ENCODE data around the gene GNAL. TPM values are rescaled to one million over a fixed set of nuclear protein-coding genes. Genes with fewer than 3 reads are reported as not detected.

GNAL gene
- total and polyA plus RNA-seq, 4 donors = 0.15 to 0.92 (median 0.72) TPM

DNA sequence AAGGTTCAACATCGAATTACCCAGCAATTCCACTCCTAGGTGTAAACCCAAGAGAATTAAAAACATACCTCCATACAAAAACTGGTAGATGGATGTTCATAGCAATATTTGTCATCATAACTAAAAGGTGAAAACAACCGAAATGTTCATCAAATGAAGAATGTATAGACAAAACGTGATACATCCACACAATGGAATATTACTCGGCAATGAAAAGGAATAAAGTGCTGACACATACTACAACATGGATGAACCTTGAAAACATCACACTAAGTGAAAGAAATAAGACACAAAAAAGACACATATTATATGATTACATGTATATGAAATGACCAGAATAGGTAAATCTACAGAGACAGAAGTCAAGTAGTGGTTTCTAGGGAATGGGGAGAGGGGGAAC lies 141.5 kb downstream of the GNAL start:
- no peak overlapping the region for H3K27ac ChIP-seq (ENCODE audit: low read depth in 1 of 2, low read length in 2 of 2)
- H3K36me3 ChIP-seq (ENCODE audit: control insufficient read depth in 4 of 4, insufficient read depth in 3 of 4, low read depth in 1 of 4, low read length in 3 of 4) = no peaks in the 10 kb centered on the region
- H3K27me3 ChIP-seq (ENCODE audit: control insufficient read depth in 4 of 4, insufficient read depth in 4 of 4, low read length in 3 of 4) = no peaks in the 10 kb centered on the region
- H3K9ac ChIP-seq (ENCODE audit: low read depth in 1 of 2, low read length in 2 of 2) = no peak overlapping the region
- no peaks in the 10 kb centered on the region for H3K4me1 ChIP-seq (ENCODE audit: control insufficient read depth in 4 of 4, insufficient read depth in 4 of 4, low read length in 3 of 4)
- DNase-seq (ENCODE audit: low spot score) = no peak
- no peaks in the 10 kb centered on the region for H3K9me3 ChIP-seq (ENCODE audit: control insufficient read depth in 4 of 4, low read length in 3 of 4)
- WGBS = 92% methylated on average over 4 of the region's 4 CpGs
- no peak overlapping the region for H3K4me3 ChIP-seq (ENCODE audit: low read depth in 1 of 3, low read length in 3 of 3)
- TF ChIP-seq, protein P1, sequence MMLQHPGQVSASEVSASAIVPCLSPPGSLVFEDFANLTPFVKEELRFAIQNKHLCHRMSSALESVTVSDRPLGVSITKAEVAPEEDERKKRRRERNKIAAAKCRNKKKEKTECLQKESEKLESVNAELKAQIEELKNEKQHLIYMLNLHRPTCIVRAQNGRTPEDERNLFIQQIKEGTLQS (IDR thresholded peaks at IDR 0.05) = no peak

DNA sequence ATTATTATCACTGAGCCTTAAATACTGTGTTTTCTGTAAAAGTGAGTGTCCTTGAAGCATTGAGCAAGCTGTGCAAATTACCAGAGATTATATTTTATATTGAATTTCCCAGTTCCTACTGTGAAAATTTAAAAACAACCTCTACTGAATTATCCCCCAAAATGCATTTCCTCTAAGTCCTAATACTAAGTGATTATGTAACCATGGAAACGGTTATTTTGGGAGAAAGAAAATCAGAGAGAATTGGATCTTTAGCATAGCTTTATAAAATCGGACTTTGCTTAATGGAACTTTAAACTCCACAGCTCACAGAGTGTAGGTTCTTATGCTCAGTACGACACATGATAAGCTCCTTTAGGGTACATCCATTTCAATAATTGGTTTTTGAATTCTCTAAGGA lies 142.9 kb downstream of the GNAL start:
- 81% methylated on average over 3 of the region's 3 CpGs for WGBS
- Histone ChIP-seq H3K4me3 (ENCODE audit: low read depth in 1 of 3, low read length in 3 of 3) (no peak overlapping the region), H3K36me3 (ENCODE audit: control insufficient read depth in 4 of 4, insufficient read depth in 3 of 4, low read depth in 1 of 4, low read length in 3 of 4) (no peaks in the 10 kb centered on the region), H3K9ac (ENCODE audit: low read depth in 1 of 2, low read length in 2 of 2) (no peak overlapping the region), H3K9me3 (ENCODE audit: control insufficient read depth in 4 of 4, low read length in 3 of 4) (no peaks in the 10 kb centered on the region), H3K27ac (ENCODE audit: low read depth in 1 of 2, low read length in 2 of 2) (no peak overlapping the region), H3K4me1 (ENCODE audit: control insufficient read depth in 4 of 4, insufficient read depth in 4 of 4, low read length in 3 of 4) (no peaks in the 10 kb centered on the region), H3K27me3 (ENCODE audit: control insufficient read depth in 4 of 4, insufficient read depth in 4 of 4, low read length in 3 of 4) (no peaks in the 10 kb centered on the region)
- no peak for DNase-seq (ENCODE audit: low spot score)
- TF ChIP-seq GABPA (IDR thresholded peaks at IDR 0.05 in 1 of 2, conservative IDR thresholded peaks at IDR 0.05 in 1 of 2) = no peak
- no peak for TF ChIP-seq EGR1 (IDR thresholded peaks at IDR 0.05; ENCODE audit: low read depth in 2 of 2)
- TF ChIP-seq HNF4A (conservative IDR thresholded peaks at IDR 0.05) = no peak
- TF ChIP-seq, protein P1 (IDR thresholded peaks at IDR 0.05) = no peak
- no peak for TF ChIP-seq FOXA1 (IDR thresholded peaks at IDR 0.05)
- TF ChIP-seq JUND (IDR thresholded peaks at IDR 0.05) = no peak
- TF ChIP-seq, protein P2, sequence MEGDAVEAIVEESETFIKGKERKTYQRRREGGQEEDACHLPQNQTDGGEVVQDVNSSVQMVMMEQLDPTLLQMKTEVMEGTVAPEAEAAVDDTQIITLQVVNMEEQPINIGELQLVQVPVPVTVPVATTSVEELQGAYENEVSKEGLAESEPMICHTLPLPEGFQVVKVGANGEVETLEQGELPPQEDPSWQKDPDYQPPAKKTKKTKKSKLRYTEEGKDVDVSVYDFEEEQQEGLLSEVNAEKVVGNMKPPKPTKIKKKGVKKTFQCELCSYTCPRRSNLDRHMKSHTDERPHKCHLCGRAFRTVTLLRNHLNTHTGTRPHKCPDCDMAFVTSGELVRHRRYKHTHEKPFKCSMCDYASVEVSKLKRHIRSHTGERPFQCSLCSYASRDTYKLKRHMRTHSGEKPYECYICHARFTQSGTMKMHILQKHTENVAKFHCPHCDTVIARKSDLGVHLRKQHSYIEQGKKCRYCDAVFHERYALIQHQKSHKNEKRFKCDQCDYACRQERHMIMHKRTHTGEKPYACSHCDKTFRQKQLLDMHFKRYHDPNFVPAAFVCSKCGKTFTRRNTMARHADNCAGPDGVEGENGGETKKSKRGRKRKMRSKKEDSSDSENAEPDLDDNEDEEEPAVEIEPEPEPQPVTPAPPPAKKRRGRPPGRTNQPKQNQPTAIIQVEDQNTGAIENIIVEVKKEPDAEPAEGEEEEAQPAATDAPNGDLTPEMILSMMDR (IDR thresholded peaks at IDR 0.05; ENCODE audit: low read depth, low read length, missing input control) = no peak
- TF ChIP-seq, protein P3, sequence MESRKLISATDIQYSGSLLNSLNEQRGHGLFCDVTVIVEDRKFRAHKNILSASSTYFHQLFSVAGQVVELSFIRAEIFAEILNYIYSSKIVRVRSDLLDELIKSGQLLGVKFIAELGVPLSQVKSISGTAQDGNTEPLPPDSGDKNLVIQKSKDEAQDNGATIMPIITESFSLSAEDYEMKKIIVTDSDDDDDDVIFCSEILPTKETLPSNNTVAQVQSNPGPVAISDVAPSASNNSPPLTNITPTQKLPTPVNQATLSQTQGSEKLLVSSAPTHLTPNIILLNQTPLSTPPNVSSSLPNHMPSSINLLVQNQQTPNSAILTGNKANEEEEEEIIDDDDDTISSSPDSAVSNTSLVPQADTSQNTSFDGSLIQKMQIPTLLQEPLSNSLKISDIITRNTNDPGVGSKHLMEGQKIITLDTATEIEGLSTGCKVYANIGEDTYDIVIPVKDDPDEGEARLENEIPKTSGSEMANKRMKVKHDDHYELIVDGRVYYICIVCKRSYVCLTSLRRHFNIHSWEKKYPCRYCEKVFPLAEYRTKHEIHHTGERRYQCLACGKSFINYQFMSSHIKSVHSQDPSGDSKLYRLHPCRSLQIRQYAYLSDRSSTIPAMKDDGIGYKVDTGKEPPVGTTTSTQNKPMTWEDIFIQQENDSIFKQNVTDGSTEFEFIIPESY (IDR thresholded peaks at IDR 0.05) = no peak
- TF ChIP-seq, protein P4, sequence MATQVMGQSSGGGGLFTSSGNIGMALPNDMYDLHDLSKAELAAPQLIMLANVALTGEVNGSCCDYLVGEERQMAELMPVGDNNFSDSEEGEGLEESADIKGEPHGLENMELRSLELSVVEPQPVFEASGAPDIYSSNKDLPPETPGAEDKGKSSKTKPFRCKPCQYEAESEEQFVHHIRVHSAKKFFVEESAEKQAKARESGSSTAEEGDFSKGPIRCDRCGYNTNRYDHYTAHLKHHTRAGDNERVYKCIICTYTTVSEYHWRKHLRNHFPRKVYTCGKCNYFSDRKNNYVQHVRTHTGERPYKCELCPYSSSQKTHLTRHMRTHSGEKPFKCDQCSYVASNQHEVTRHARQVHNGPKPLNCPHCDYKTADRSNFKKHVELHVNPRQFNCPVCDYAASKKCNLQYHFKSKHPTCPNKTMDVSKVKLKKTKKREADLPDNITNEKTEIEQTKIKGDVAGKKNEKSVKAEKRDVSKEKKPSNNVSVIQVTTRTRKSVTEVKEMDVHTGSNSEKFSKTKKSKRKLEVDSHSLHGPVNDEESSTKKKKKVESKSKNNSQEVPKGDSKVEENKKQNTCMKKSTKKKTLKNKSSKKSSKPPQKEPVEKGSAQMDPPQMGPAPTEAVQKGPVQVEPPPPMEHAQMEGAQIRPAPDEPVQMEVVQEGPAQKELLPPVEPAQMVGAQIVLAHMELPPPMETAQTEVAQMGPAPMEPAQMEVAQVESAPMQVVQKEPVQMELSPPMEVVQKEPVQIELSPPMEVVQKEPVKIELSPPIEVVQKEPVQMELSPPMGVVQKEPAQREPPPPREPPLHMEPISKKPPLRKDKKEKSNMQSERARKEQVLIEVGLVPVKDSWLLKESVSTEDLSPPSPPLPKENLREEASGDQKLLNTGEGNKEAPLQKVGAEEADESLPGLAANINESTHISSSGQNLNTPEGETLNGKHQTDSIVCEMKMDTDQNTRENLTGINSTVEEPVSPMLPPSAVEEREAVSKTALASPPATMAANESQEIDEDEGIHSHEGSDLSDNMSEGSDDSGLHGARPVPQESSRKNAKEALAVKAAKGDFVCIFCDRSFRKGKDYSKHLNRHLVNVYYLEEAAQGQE (IDR thresholded peaks at IDR 0.05) = no peak
- no peak for TF ChIP-seq TAF1 (conservative IDR thresholded peaks at IDR 0.05)
- TF ChIP-seq, protein P5, sequence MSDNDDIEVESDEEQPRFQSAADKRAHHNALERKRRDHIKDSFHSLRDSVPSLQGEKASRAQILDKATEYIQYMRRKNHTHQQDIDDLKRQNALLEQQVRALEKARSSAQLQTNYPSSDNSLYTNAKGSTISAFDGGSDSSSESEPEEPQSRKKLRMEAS (IDR thresholded peaks at IDR 0.05) = no peak
- TF ChIP-seq RXRA (IDR thresholded peaks at IDR 0.05) = no peak
- TF ChIP-seq SP1 (IDR thresholded peaks at IDR 0.05) = no peak
- TF ChIP-seq YY1 (IDR thresholded peaks at IDR 0.05) = no peak
- no peak for TF ChIP-seq RAD21 (IDR thresholded peaks at IDR 0.05)
- TF ChIP-seq NR2F2 (IDR thresholded peaks at IDR 0.05) = no peak
- TF ChIP-seq FOXA2 (IDR thresholded peaks at IDR 0.05) = no peak

Data from liver (tissue), 9 donors.